Activated naive CD8-positive, alpha-beta T cell (primary cell): ENCODE measurements around the gene OR52R1.
"Not testable (repeated sequence)": the region's sequence is repeated elsewhere in the genome, so short reads cannot be mapped to it uniquely, and the experiment has no call there.

ENCODE experiments used
- H3K27ac Mint-ChIP-seq: one replicate; pipeline ENCODE4 v1.8.0; 2021; ENCODE audit warnings: mixed read lengths
- H3K27me3 Mint-ChIP-seq: one replicate; pipeline ENCODE4 v1.8.0; 2021; ENCODE audit warnings: mixed read lengths
- H3K36me3 Mint-ChIP-seq: one replicate; pipeline ENCODE4 v1.8.0; 2021; ENCODE audit warnings: mixed read lengths
- H3K4me1 Mint-ChIP-seq: one replicate; pipeline ENCODE4 v1.8.0; 2021; ENCODE audit warnings: low read depth, mixed read lengths
- H3K4me3 Mint-ChIP-seq: one replicate; pipeline ENCODE4 v1.8.0; 2021; ENCODE audit warnings: mild to moderate bottlenecking, mixed read lengths
- H3K9me3 Mint-ChIP-seq: one replicate; pipeline ENCODE4 v1.8.0; 2021; ENCODE audit warnings: low read depth, mixed read lengths

The OR52R1 gene

GRCh38 chr11:4804280-4804679 is at the start of gene OR52R1:
TSS of gene OR52R1 (minus strand) at chr11:4804380. CDS start at chr11:4804380, 0 bp downstream.
- Mint-ChIP-seq H3K36me3 (no peaks in the 10 kb centered on the region), H3K4me3 (no peak within 1 kb of the TSS), H3K27ac (no peak within 1 kb of the TSS), H3K27me3 (peaks cover 9% of the 10 kb centered on the region), H3K9me3 (no peaks in the 10 kb centered on the region), H3K4me1 (no peaks in the 10 kb centered on the region)

GRCh38 chr11:4851033-4851432 is 46.9 kb upstream of the OR52R1 start:
- no peak overlapping the region for H3K4me3 Mint-ChIP-seq
- no peaks in the 10 kb centered on the region for H3K36me3 Mint-ChIP-seq
- no peaks in the 10 kb centered on the region for H3K4me1 Mint-ChIP-seq
- no peaks in the 10 kb centered on the region for H3K9me3 Mint-ChIP-seq
- H3K27me3 Mint-ChIP-seq: peaks cover 14% of the 10 kb centered on the region
- H3K27ac Mint-ChIP-seq: no peak overlapping the region

DNA sequence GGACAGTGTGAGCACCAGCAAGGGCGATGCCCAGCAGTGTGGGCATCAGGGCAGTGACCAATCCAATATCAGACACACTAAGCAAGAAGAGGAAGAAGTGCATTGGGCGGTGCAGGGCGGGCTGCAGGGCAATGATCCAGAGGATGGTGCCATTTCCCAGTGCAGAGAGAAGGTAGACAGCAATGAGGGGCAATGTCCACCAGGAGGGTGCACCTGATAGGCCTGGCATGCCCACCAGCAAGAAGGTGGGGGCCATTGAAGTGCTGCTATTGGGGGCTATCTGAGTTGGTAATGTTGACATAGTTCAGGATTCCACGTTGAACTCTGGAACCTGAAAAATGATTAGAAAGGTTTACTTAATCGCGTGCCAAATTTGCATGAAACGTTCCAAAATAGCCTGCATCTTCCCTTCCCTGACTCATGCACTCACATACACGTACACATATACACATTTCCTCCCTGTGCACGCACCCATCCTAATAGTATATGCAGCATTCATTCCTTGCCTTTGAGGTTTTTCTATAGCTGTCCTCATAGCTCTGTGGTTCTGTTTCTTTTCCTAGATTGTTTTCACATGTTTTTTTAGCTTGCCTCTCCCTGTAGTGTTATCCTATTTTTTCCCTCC is 44.8 kb upstream of the OR52R1 start, which contains the start of gene OR51S1:
OR51S1 (minus strand) TSS at position 301 of the 625 bp plus-strand sequence; CDS start at position 301, 0 bp downstream.
- no peak within 1 kb of the TSS for H3K4me3 Mint-ChIP-seq
- peaks cover 14% of the 10 kb centered on the region for H3K27me3 Mint-ChIP-seq
- no peaks in the 10 kb centered on the region for H3K4me1 Mint-ChIP-seq
- H3K9me3 Mint-ChIP-seq: no peaks in the 10 kb centered on the region
- H3K27ac Mint-ChIP-seq: no peak within 1 kb of the TSS
- H3K36me3 Mint-ChIP-seq: no peaks in the 10 kb centered on the region

- Mint-ChIP-seq H3K4me3 (no peak overlapping the region), H3K4me1 (no peaks in the 10 kb centered on the region), H3K36me3 (no peaks in the 10 kb centered on the region), H3K27ac (no peak overlapping the region), H3K27me3 (peaks cover 2% of the 10 kb centered on the region), H3K9me3 (no peaks in the 10 kb centered on the region)
Measured at GRCh38 chr11:4839851-4840549, 35.8 kb upstream of the OR52R1 start.

DNA sequence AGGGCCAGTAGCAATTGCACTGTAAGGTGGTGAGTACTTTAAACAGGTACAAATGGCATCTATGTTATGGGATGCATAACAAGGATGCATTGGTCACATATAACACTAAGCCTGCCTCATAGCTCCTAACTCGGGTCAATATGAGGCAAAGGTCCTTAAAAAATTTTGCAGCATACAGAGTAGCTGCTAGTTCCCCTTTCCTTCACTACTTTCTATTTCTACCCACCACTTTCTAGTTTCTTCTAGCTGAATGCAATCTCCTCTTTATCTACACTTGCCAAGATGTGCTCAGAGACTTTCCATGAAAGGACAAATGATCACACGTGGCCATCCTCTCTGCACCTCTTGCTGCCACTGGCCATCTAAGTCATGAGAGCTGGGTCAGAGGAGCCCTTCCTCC is 26.7 kb upstream of the OR52R1 start:
- no peak overlapping the region for H3K27ac Mint-ChIP-seq
- no peaks in the 10 kb centered on the region for H3K4me1 Mint-ChIP-seq
- no peaks in the 10 kb centered on the region for H3K9me3 Mint-ChIP-seq
- H3K4me3 Mint-ChIP-seq: no peak overlapping the region
- no peaks in the 10 kb centered on the region for H3K27me3 Mint-ChIP-seq
- H3K36me3 Mint-ChIP-seq: no peaks in the 10 kb centered on the region

DNA sequence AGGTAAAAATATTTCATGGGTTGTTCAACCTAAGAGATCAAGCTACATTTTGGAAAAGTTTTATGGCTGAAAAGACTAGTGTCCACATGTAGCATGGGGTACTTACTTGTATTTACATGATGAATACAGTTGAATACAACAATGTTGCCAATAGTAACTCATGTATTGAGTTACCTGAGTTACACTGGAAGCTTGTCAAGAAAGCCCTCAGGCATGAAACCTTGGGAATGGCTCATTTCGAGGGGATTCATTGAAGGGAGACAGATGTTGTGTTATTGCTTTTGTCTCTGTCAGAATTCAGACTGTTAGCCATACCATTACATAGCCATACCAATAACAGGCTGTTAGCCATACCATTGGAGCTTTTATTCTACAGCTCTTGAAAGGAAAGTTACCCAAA is 26.2 kb upstream of the OR52R1 start:
- no peaks in the 10 kb centered on the region for H3K4me1 Mint-ChIP-seq
- H3K4me3 Mint-ChIP-seq: no peak overlapping the region
- H3K27ac Mint-ChIP-seq: no peak overlapping the region
- no peaks in the 10 kb centered on the region for H3K36me3 Mint-ChIP-seq
- peaks cover 2% of the 10 kb centered on the region for H3K27me3 Mint-ChIP-seq
- H3K9me3 Mint-ChIP-seq: no peaks in the 10 kb centered on the region

- Mint-ChIP-seq H3K27me3 (peaks cover 4% of the 10 kb centered on the region), H3K4me3 (no peak overlapping the region), H3K27ac (no peak overlapping the region), H3K9me3 (no peaks in the 10 kb centered on the region), H3K36me3 (no peaks in the 10 kb centered on the region), H3K4me1 (no peaks in the 10 kb centered on the region)
Measured at GRCh38 chr11:4826425-4826824, 22.2 kb upstream of the OR52R1 start.

GRCh38 chr11:4825132-4825531 is 21.0 kb upstream of the OR52R1 start:
- Mint-ChIP-seq H3K36me3 (no peaks in the 10 kb centered on the region), H3K9me3 (no peaks in the 10 kb centered on the region), H3K4me1 (no peaks in the 10 kb centered on the region), H3K27me3 (peaks cover 4% of the 10 kb centered on the region), H3K4me3 (no peak overlapping the region), H3K27ac (no peak overlapping the region)

DNA sequence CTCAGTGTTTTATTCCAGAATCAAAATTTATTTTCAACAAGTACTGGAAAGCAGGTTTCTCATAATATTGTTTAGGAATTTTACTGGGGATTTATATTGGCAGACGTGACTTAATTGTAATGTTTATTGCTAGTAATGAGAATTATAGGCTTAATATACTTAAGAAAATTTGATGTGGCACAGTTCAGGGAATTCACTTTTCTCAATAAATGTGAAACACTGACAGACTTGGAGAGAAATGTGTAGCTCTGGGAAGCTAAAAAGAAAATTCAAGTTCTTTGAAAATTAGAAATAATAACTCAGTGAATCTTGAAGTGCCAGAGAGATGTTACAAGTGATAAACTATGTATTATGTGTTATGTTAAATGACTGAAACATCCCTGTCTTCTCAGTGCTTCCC is 16.8 kb upstream of the OR52R1 start, which contains the start of gene OR51F2:
OR51F2 (plus strand) TSS at position 301 of the 400 bp plus-strand sequence. CDS start 101 bp downstream, outside the sequence.
- H3K36me3 Mint-ChIP-seq: no peaks in the 10 kb centered on the region
- no peak within 1 kb of the TSS for H3K4me3 Mint-ChIP-seq
- no peaks in the 10 kb centered on the region for H3K4me1 Mint-ChIP-seq
- H3K9me3 Mint-ChIP-seq: no peaks in the 10 kb centered on the region
- peaks cover 4% of the 10 kb centered on the region for H3K27me3 Mint-ChIP-seq
- H3K27ac Mint-ChIP-seq: no peak within 1 kb of the TSS

- Mint-ChIP-seq H3K4me1 (no peaks in the 10 kb centered on the region), H3K27me3 (peaks cover 5% of the 10 kb centered on the region), H3K27ac (no peak overlapping the region), H3K36me3 (no peaks in the 10 kb centered on the region), H3K4me3 (no peak overlapping the region), H3K9me3 (no peaks in the 10 kb centered on the region)
Measured at GRCh38 chr11:4809246-4809645, 5.1 kb upstream of the OR52R1 start.

DNA sequence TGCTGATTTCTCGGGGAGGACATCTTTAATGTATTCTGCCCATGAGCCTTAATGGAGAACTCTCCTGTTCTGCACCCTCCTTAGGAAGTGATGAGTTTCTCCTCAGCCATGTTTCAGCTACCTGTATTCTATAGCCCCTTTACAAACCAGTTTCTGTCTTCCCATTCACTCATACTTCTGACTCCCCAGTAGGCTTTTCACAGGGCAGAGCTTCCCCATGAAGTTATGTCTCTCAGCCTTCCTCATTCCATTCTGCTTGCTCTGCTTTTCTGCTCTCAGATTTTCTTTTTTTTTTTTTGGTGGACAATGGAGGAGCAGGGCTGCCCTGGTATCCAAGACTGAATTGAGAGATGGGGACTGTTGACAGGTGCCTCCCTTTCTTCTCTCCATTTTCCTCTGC is 4.3 kb upstream of the OR52R1 start:
- H3K27ac Mint-ChIP-seq: no peak overlapping the region
- H3K9me3 Mint-ChIP-seq: no peaks in the 10 kb centered on the region
- no peak overlapping the region for H3K4me3 Mint-ChIP-seq
- peaks cover 5% of the 10 kb centered on the region for H3K27me3 Mint-ChIP-seq
- H3K4me1 Mint-ChIP-seq: no peaks in the 10 kb centered on the region
- no peaks in the 10 kb centered on the region for H3K36me3 Mint-ChIP-seq

DNA sequence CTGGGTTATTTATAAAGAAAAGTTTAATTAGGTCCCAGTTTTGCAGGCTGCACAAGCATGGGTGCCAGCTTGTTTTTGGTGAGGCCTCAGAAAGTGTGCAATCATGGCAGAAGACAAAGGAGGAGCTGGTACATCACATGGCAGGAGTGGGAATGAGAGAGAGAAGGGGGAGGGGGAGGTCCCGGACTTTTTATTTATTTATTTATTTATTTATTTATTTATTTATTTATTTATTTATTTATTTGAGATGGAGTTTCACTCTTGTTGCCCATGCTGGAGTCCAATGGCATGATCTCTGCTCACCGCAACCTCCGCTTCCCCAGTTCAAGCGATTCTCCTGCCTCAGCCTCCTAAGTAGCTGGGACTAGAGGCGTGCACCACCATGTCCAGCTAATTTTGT is 2.9 kb downstream of the OR52R1 start:
- H3K4me1 Mint-ChIP-seq, H3K27me3 Mint-ChIP-seq: not testable (repeated sequence)

DNA sequence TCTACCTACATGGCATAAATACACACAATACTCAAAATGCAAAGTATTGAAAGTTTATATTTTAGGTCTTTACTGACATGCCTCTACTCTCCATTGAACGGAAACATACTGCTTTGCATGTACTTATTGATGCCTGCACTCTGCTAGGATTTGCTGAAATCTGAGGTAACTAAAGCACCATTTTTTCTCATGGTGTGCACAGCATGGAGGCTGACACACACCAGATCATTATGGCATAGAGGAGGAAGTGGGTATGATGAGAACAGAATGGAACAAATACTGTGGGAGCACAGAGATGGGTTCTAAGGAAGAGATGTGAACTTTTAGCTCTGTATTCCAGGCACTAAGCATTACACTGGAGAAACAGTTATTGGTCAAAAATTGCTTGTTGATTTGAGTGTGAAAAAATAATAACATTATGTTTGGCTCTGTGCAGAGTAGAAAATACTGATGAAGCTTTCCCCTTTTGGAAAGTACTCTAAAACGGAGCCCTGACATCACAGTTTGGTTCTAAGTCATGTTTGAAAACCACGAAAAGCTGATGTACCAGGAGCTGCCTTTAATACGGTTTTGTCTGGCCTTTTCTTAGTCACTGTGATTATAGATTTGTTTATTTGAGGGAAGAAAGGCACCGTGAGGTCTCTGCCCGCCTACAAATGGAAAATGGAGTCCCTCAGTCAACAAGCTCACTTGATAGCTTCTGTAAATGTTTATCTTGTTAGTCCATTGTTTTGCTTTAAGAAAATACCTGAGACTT is 5.6 kb downstream of the OR52R1 start:
- Mint-ChIP-seq H3K27ac (no peak overlapping the region), H3K9me3 (no peaks in the 10 kb centered on the region), H3K4me3 (no peak overlapping the region), H3K27me3 (peaks cover 4% of the 10 kb centered on the region), H3K36me3 (no peaks in the 10 kb centered on the region), H3K4me1 (no peaks in the 10 kb centered on the region)

More for the DNA sequence above, 2.9 kb downstream of the OR52R1 start:
- H3K4me3 Mint-ChIP-seq, H3K9me3 Mint-ChIP-seq, H3K36me3 Mint-ChIP-seq, H3K27ac Mint-ChIP-seq: not testable (repeated sequence)

GRCh38 chr11:4797206-4797605 is 7.0 kb downstream of the OR52R1 start:
- Mint-ChIP-seq H3K27me3 (peaks cover 4% of the 10 kb centered on the region), H3K27ac (no peak overlapping the region), H3K9me3 (no peaks in the 10 kb centered on the region), H3K4me1 (no peaks in the 10 kb centered on the region), H3K4me3 (no peak overlapping the region), H3K36me3 (no peaks in the 10 kb centered on the region)

- Mint-ChIP-seq H3K4me1 (no peaks in the 10 kb centered on the region), H3K36me3 (no peaks in the 10 kb centered on the region), H3K9me3 (no peaks in the 10 kb centered on the region), H3K27ac (no peak overlapping the region), H3K27me3 (peaks cover 10% of the 10 kb centered on the region), H3K4me3 (no peak overlapping the region)
Measured at GRCh38 chr11:4782454-4782853, 21.7 kb downstream of the OR52R1 start.
